ENCODE measurements around the gene SAA2.

DNA sequence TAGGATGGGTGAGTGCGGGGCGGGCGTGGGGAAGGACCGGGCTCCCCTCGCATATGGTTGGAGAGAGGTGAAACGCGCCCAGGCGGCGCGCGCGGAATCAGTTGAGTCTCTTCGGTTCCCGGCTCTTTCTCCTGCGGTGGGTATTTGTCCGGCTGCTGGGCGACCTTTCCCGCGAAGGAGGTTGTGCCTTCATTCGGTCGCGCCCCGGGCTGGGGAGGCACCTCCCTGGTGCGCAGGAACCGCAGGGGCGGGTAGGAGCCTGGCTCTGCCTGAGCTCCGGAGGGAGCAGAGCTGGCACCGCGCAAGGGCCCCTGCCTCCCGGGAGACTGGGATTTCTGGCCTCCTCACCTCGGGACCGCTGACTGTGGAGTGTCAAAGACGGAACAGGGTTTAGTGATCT lies 39.4 kb downstream of the SAA2 start:
- TF ChIP-seq, protein P1, sequence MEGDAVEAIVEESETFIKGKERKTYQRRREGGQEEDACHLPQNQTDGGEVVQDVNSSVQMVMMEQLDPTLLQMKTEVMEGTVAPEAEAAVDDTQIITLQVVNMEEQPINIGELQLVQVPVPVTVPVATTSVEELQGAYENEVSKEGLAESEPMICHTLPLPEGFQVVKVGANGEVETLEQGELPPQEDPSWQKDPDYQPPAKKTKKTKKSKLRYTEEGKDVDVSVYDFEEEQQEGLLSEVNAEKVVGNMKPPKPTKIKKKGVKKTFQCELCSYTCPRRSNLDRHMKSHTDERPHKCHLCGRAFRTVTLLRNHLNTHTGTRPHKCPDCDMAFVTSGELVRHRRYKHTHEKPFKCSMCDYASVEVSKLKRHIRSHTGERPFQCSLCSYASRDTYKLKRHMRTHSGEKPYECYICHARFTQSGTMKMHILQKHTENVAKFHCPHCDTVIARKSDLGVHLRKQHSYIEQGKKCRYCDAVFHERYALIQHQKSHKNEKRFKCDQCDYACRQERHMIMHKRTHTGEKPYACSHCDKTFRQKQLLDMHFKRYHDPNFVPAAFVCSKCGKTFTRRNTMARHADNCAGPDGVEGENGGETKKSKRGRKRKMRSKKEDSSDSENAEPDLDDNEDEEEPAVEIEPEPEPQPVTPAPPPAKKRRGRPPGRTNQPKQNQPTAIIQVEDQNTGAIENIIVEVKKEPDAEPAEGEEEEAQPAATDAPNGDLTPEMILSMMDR (IDR thresholded peaks at IDR 0.05; ENCODE audit: poor library complexity) = no peak
- TF ChIP-seq EZH2 (IDR thresholded peaks at IDR 0.05; ENCODE audit: borderline replicate concordance) = no peak

Measured in hepatocyte (in vitro differentiated cells).